Ishikawa (cell line): Measurements from ENCODE around the gene EFNA5.

ENCODE experiments used
- CEBPB ChIP-seq: IDR thresholded peaks from 2 replicates; pipeline ENCODE4 v1.6.1; 2012
- EGR1 ChIP-seq: IDR thresholded peaks from 2 replicates; pipeline ENCODE4 v1.6.1; 2012
- EP300 ChIP-seq: IDR thresholded peaks from 2 replicates; pipeline ENCODE4 v1.6.1; 2012; ENCODE audit warnings: borderline replicate concordance
- FOXM1 ChIP-seq: IDR thresholded peaks from 2 replicates; pipeline ENCODE4 v1.6.1; 2012; ENCODE audit warnings: low read depth, borderline replicate concordance
- MAX ChIP-seq: IDR thresholded peaks from 2 replicates; pipeline ENCODE4 v1.6.1; 2012
- RAD21 ChIP-seq: IDR thresholded peaks from 2 replicates; pipeline ENCODE4 v1.6.1; 2012; ENCODE audit warnings: low read depth
- REST ChIP-seq: IDR thresholded peaks from 2 replicates; pipeline ENCODE4 v1.6.1; 2012; ENCODE audit warnings: low read depth, mild to moderate bottlenecking
- TAF1 ChIP-seq: IDR thresholded peaks from 2 replicates; pipeline ENCODE4 v1.6.1; 2012; ENCODE audit warnings: low read depth, mild to moderate bottlenecking
- TCF12 ChIP-seq: IDR thresholded peaks from 2 replicates; pipeline ENCODE4 v1.6.1; 2012; ENCODE audit warnings: low read depth
- USF1 ChIP-seq: IDR thresholded peaks from 2 replicates; pipeline ENCODE4 v1.6.1; 2012
- YY1 ChIP-seq: IDR thresholded peaks from 2 replicates; pipeline ENCODE4 v1.6.1; 2012; ENCODE audit warnings: low read depth
- ZBTB7A ChIP-seq: IDR thresholded peaks from 2 replicates; pipeline ENCODE4 v1.6.1; 2012; ENCODE audit warnings: low read depth

GRCh38 chr5:107391787-107392186 lies 278.9 kb downstream of the EFNA5 start:
- no peak for TF ChIP-seq RAD21
- TF ChIP-seq EP300 = no peak
- no peak for TF ChIP-seq USF1
- no peak for TF ChIP-seq MAX
- TF ChIP-seq ZBTB7A = no peak
- no peak for TF ChIP-seq FOXM1
- no peak for TF ChIP-seq CEBPB
- TF ChIP-seq TAF1 = no peak
- no peak for TF ChIP-seq REST
- no peak for TF ChIP-seq TCF12
- no peak for TF ChIP-seq YY1
- TF ChIP-seq EGR1 = no peak
